Esophagus muscularis mucosa (tissue), 3 donors: ENCODE results near the gene AGAP1.
A peak's percentile ranks its signal among the peaks of the same experiment; 100 is the strongest.

ENCODE experiments used
- POLR2AphosphoS5 ChIP-seq, 2 donors: sonication (generic); formaldehyde crosslinking; IDR thresholded peaks; one replicate each; pipeline ENCODE4 v1.6.1; 2017; ENCODE audit warnings: antibody characterized with exemption in 2 of 2
- TF ChIP-seq, protein P1 (sequence below), 3 experiments: fragments of 200-600 bp in 2 of 3; fragments of 450-650 bp in 1 of 3; sonication (generic) in 2 of 3; IDR thresholded peaks; one replicate each; pipeline ENCODE4 v1.5.1; 2017 to 2019; ENCODE audit warnings: antibody characterized with exemption in 3 of 3, mild to moderate bottlenecking in 2 of 3, moderate library complexity in 1 of 3

GRCh38 chr2:235468978-235469655 lies 24.7 kb upstream of the AGAP1 start:
- TF ChIP-seq, protein P1, sequence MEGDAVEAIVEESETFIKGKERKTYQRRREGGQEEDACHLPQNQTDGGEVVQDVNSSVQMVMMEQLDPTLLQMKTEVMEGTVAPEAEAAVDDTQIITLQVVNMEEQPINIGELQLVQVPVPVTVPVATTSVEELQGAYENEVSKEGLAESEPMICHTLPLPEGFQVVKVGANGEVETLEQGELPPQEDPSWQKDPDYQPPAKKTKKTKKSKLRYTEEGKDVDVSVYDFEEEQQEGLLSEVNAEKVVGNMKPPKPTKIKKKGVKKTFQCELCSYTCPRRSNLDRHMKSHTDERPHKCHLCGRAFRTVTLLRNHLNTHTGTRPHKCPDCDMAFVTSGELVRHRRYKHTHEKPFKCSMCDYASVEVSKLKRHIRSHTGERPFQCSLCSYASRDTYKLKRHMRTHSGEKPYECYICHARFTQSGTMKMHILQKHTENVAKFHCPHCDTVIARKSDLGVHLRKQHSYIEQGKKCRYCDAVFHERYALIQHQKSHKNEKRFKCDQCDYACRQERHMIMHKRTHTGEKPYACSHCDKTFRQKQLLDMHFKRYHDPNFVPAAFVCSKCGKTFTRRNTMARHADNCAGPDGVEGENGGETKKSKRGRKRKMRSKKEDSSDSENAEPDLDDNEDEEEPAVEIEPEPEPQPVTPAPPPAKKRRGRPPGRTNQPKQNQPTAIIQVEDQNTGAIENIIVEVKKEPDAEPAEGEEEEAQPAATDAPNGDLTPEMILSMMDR (IDR thresholded peaks at IDR 0.05): no peak
- peak; percentile 40 to 58 for TF ChIP-seq POLR2AphosphoS5 (IDR thresholded peaks at IDR 0.05)
